Neutrophil (primary cell): ENCODE measurements around the gene XYLT1.
"Not testable (repeated sequence)": the region's sequence is repeated elsewhere in the genome, so short reads cannot be mapped to it uniquely, and the experiment has no call there.

Source experiments
- H3K27ac ChIP-seq: fragments of 200-600 bp; sonication (generic); 2 replicates; pipeline ENCODE4 v1.5.1; 2016; ENCODE audit warnings: mild to moderate bottlenecking, moderate library complexity
- H3K27me3 ChIP-seq: fragments of 200-600 bp; sonication (generic); 2 replicates; pipeline ENCODE4 v1.6.0; 2016; ENCODE audit warnings: mild to moderate bottlenecking
- H3K36me3 ChIP-seq: fragments of 200-600 bp; sonication (generic); 2 replicates; pipeline ENCODE4 v1.5.1; 2017
- H3K4me1 ChIP-seq, 2 experiments: fragments of 200-600 bp in 1 of 2; sonication (generic) in 1 of 2; 1 replicate in 1 of 2; 2 replicates in 1 of 2; pipeline versions ENCODE4 v1.5.1 to v1.6.1; 2013 to 2016; ENCODE audit warnings: low read depth in 1 of 2, low read length in 1 of 2, mild to moderate bottlenecking in 1 of 2, moderate library complexity in 1 of 2; ENCODE audit not compliant: control insufficient read depth in 1 of 2, insufficient read depth in 1 of 2
- H3K4me3 ChIP-seq, 2 experiments: fragments of 200-600 bp in 1 of 2; sonication (generic) in 1 of 2; 1 replicate in 1 of 2; 2 replicates in 1 of 2; pipeline ENCODE4 v1.5.1; 2013 to 2016; ENCODE audit warnings: low read depth in 1 of 2, low read length in 1 of 2, mild to moderate bottlenecking in 1 of 2, moderate library complexity in 1 of 2
- H3K9me3 ChIP-seq: fragments of 200-600 bp; sonication (generic); 2 replicates; pipeline ENCODE4 v1.5.1; 2016
- CTCF ChIP-seq: fragments of 200-600 bp; sonication (generic); IDR thresholded peaks from 2 replicates; pipeline ENCODE4 v1.5.1; 2016; ENCODE audit warnings: antibody characterized with exemption

XYLT1 gene

GRCh38 chr16:17307504-17307903 lies 163.3 kb downstream of the XYLT1 start:
- no peak for TF ChIP-seq CTCF
- H3K27ac ChIP-seq, result no peak overlapping the region
- H3K4me3 ChIP-seq, result no peak overlapping the region
- no peaks in the 10 kb centered on the region for H3K9me3 ChIP-seq
- H3K27me3 ChIP-seq, result no peaks in the 10 kb centered on the region
- no peaks in the 10 kb centered on the region for H3K36me3 ChIP-seq
- peaks cover 8 to 9% of the 10 kb centered on the region in 2 experiments for H3K4me1 ChIP-seq

- Histone ChIP-seq H3K36me3 (no peaks in the 10 kb centered on the region), H3K27me3 (no peaks in the 10 kb centered on the region), H3K4me3 (no peak overlapping the region), H3K9me3 (no peaks in the 10 kb centered on the region), H3K4me1 (peaks cover 15 to 16% of the 10 kb centered on the region in 2 experiments), H3K27ac (no peak overlapping the region)
- no peak for TF ChIP-seq CTCF
Observed at GRCh38 chr16:17306745-17307144, 164.0 kb downstream of the XYLT1 start.

- H3K36me3 ChIP-seq, H3K27me3 ChIP-seq, H3K4me3 ChIP-seq, H3K27ac ChIP-seq, H3K9me3 ChIP-seq: not testable (repeated sequence)
- H3K4me1 ChIP-seq, result peaks cover 21% of the 10 kb centered on the region in 2 experiments
Observed at GRCh38 chr16:17306211-17306610, 164.5 kb downstream of the XYLT1 start.

GRCh38 chr16:17305694-17306093 lies 165.1 kb downstream of the XYLT1 start:
- H3K27me3 ChIP-seq, result no peaks in the 10 kb centered on the region
- no peak for TF ChIP-seq CTCF
- H3K4me1 ChIP-seq, result peaks cover 23 to 24% of the 10 kb centered on the region in 2 experiments
- no peaks in the 10 kb centered on the region for H3K9me3 ChIP-seq
- H3K4me3 ChIP-seq, result no peak overlapping the region
- no peak overlapping the region for H3K27ac ChIP-seq
- no peaks in the 10 kb centered on the region for H3K36me3 ChIP-seq

GRCh38 chr16:17304491-17305119 lies 166.2 kb downstream of the XYLT1 start:
- H3K4me1 ChIP-seq, result peaks cover 23 to 24% of the 10 kb centered on the region in 2 experiments
- no peak overlapping the region for H3K4me3 ChIP-seq
- H3K9me3 ChIP-seq, result no peaks in the 10 kb centered on the region
- H3K27ac ChIP-seq, result no peak overlapping the region
- TF ChIP-seq CTCF, result no peak
- no peaks in the 10 kb centered on the region for H3K36me3 ChIP-seq
- H3K27me3 ChIP-seq, result no peaks in the 10 kb centered on the region

- Histone ChIP-seq H3K9me3 (no peaks in the 10 kb centered on the region), H3K4me1 (peaks cover 23 to 24% of the 10 kb centered on the region in 2 experiments), H3K4me3 (no peak overlapping the region), H3K36me3 (no peaks in the 10 kb centered on the region), H3K27me3 (no peaks in the 10 kb centered on the region), H3K27ac (no peak overlapping the region)
- TF ChIP-seq CTCF, result no peak
Observed at GRCh38 chr16:17304106-17304490, 166.7 kb downstream of the XYLT1 start.
